Measurements from ENCODE around the gene NPAP1.

Gene NPAP1

DNA sequence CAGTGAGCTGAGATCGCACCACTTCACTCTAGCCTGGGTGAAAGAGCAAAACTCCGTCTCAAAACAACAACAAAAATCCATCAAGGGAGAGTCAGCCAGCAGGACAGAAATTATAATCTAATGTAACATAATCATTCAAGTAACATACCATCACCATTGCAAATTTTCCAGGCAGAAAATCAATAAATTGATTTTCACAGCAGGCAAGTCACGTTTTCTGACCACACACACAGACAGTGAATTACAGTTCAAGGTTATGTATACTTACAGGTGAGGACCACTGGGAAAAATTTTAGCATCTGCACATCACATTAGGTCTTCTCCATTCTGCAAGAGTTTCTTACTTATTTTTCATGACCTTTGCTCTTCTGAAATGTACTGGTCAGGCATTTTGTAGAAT is 29.9 kb upstream of the NPAP1 start:
- H2BK12ac ChIP-seq (ENCODE audit: low read length), result no peak overlapping the region
- no peak overlapping the region for H3K9ac ChIP-seq (ENCODE audit: low read length)
- H3K27ac ChIP-seq (ENCODE audit: low read depth, low read length), result no peak overlapping the region
- H3K9me3 ChIP-seq (ENCODE audit: insufficient read depth, low read depth, low read length), result peaks cover 6% of the 10 kb centered on the region
- no peak overlapping the region for H2AFZ ChIP-seq (ENCODE audit: insufficient read depth, low read length, poor library complexity)
- no peaks in the 10 kb centered on the region for H3K36me3 ChIP-seq (ENCODE audit: control insufficient read depth in 1 of 2, insufficient read depth in 2 of 2, low read length in 2 of 2)
- no peaks in the 10 kb centered on the region for H3K79me1 ChIP-seq (ENCODE audit: low read length)
- no peak overlapping the region for H4K12ac ChIP-seq (ENCODE audit: low read depth, low read length)
- no peak overlapping the region for H3K4me3 ChIP-seq (ENCODE audit: low read depth, low read length)
- no peak overlapping the region for H2BK120ac ChIP-seq (ENCODE audit: insufficient read depth, low read length, poor library complexity)
- no peaks in the 10 kb centered on the region for H3K27me3 ChIP-seq (ENCODE audit: insufficient read depth, low read length)
- H3K79me2 ChIP-seq (ENCODE audit: control insufficient read depth, insufficient read depth, low read length, poor library complexity), result no peaks in the 10 kb centered on the region
- no peak overlapping the region for H4K8ac ChIP-seq (ENCODE audit: low read depth, low read length)
- H3K4me2 ChIP-seq (ENCODE audit: low read length), result no peak overlapping the region
- no peaks in the 10 kb centered on the region for H3K4me1 ChIP-seq (ENCODE audit: control insufficient read depth in 1 of 2, insufficient read depth in 2 of 2, low read length in 2 of 2)
- H4K91ac ChIP-seq (ENCODE audit: low read depth, low read length), result no peak overlapping the region
- H3K14ac ChIP-seq (ENCODE audit: low read length), result no peak overlapping the region
- no peak overlapping the region for H3K4ac ChIP-seq (ENCODE audit: low read depth, low read length)
- no peak for DNase-seq
- H2AK5ac ChIP-seq (ENCODE audit: low read length), result no peak overlapping the region
- no peak overlapping the region for H2BK5ac ChIP-seq (ENCODE audit: low read depth, low read length, poor library complexity)
- WGBS (ENCODE audit: extremely low coverage, insufficient coverage, insufficient read length), result no CpG with 5 or more reads among the region's 3 CpGs
- H3K18ac ChIP-seq (ENCODE audit: low read length), result no peak overlapping the region
- H3K23ac ChIP-seq (ENCODE audit: low read length), result no peak overlapping the region

DNA sequence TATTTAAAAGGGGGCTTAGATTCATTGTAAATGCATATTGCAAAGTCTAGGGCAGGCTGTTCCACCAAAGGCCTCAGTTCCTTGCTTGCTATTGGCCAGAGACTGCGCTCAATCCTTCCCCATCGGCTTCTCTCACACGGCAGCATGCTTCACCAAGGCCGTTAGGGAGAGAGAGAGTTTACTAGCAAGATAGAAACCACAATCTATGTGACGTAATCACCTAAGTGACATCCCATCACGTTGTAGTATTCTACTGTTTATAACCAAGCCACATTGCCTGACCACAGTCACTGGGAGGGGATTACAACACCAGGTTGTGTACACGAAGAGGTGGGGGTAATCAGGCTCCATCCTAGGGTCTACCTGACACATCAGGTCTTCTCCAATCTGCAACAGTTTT is 16.0 kb upstream of the NPAP1 start:
- Histone ChIP-seq H3K4me1 (ENCODE audit: control insufficient read depth in 1 of 2, insufficient read depth in 2 of 2, low read length in 2 of 2) (no peaks in the 10 kb centered on the region), H2BK5ac (ENCODE audit: low read depth, low read length, poor library complexity) (no peak overlapping the region), H3K23ac (ENCODE audit: low read length) (no peak overlapping the region), H3K27ac (ENCODE audit: low read depth, low read length) (no peak overlapping the region), H3K27me3 (ENCODE audit: insufficient read depth, low read length) (no peaks in the 10 kb centered on the region), H3K9me3 (ENCODE audit: insufficient read depth, low read depth, low read length) (peaks cover 3% of the 10 kb centered on the region), H3K4me2 (ENCODE audit: low read length) (no peak overlapping the region), H2AK5ac (ENCODE audit: low read length) (no peak overlapping the region), H2BK12ac (ENCODE audit: low read length) (no peak overlapping the region), H3K4ac (ENCODE audit: low read depth, low read length) (no peak overlapping the region), H3K79me1 (ENCODE audit: low read length) (no peaks in the 10 kb centered on the region), H2AFZ (ENCODE audit: insufficient read depth, low read length, poor library complexity) (no peak overlapping the region), H3K4me3 (ENCODE audit: low read depth, low read length) (no peak overlapping the region), H3K79me2 (ENCODE audit: control insufficient read depth, insufficient read depth, low read length, poor library complexity) (no peaks in the 10 kb centered on the region), H3K14ac (ENCODE audit: low read length) (no peak overlapping the region), H3K18ac (ENCODE audit: low read length) (no peak overlapping the region), H4K8ac (ENCODE audit: low read depth, low read length) (no peak overlapping the region), H2BK120ac (ENCODE audit: insufficient read depth, low read length, poor library complexity) (no peak overlapping the region), H3K9ac (ENCODE audit: low read length) (no peak overlapping the region), H4K91ac (ENCODE audit: low read depth, low read length) (no peak overlapping the region), H4K12ac (ENCODE audit: low read depth, low read length) (no peak overlapping the region), H3K36me3 (ENCODE audit: control insufficient read depth in 1 of 2, insufficient read depth in 2 of 2, low read length in 2 of 2) (no peaks in the 10 kb centered on the region)
- no CpG with 5 or more reads among the region's 7 CpGs for WGBS (ENCODE audit: extremely low coverage, insufficient coverage, insufficient read length)
- DNase-seq, result no peak

DNA sequence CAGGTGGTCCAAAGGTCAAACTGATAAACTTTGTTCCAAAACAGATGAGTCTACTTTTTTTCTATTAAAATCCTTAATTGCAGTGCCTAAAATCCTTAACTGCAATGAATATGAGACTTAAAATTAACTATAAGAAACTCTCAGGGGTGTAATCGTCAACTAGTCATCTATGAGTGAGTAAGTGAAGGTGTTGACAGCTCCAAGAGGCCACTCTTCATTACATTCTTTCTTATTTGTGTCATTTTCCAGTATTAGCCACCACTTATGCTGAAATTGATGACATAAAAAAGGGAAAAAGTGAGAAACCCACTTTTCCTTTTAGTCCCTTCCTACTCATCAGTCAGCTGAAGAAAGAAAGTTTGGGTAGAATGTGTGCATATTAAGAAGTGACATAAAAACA is 12.6 kb upstream of the NPAP1 start:
- H2BK5ac ChIP-seq (ENCODE audit: low read depth, low read length, poor library complexity), result no peak overlapping the region
- WGBS (ENCODE audit: extremely low coverage, insufficient coverage, insufficient read length), result no CpG with 5 or more reads among the region's 1 CpG
- H2AK5ac ChIP-seq (ENCODE audit: low read length), result no peak overlapping the region
- no peak overlapping the region for H2AFZ ChIP-seq (ENCODE audit: insufficient read depth, low read length, poor library complexity)
- no peak for DNase-seq
- H3K18ac ChIP-seq (ENCODE audit: low read length), result no peak overlapping the region
- H3K4me2 ChIP-seq (ENCODE audit: low read length), result no peak overlapping the region
- no peak overlapping the region for H4K91ac ChIP-seq (ENCODE audit: low read depth, low read length)
- H3K79me1 ChIP-seq (ENCODE audit: low read length), result no peaks in the 10 kb centered on the region
- H4K8ac ChIP-seq (ENCODE audit: low read depth, low read length), result no peak overlapping the region
- H2BK120ac ChIP-seq (ENCODE audit: insufficient read depth, low read length, poor library complexity), result no peak overlapping the region
- H3K27ac ChIP-seq (ENCODE audit: low read depth, low read length), result no peak overlapping the region
- peaks cover 2% of the 10 kb centered on the region for H3K9me3 ChIP-seq (ENCODE audit: insufficient read depth, low read depth, low read length)
- H3K4me1 ChIP-seq (ENCODE audit: control insufficient read depth in 1 of 2, insufficient read depth in 2 of 2, low read length in 2 of 2), result no peaks in the 10 kb centered on the region
- no peak overlapping the region for H3K14ac ChIP-seq (ENCODE audit: low read length)
- no peak overlapping the region for H3K4ac ChIP-seq (ENCODE audit: low read depth, low read length)
- H3K9ac ChIP-seq (ENCODE audit: low read length), result no peak overlapping the region
- no peaks in the 10 kb centered on the region for H3K79me2 ChIP-seq (ENCODE audit: control insufficient read depth, insufficient read depth, low read length, poor library complexity)
- no peaks in the 10 kb centered on the region for H3K36me3 ChIP-seq (ENCODE audit: control insufficient read depth in 1 of 2, insufficient read depth in 2 of 2, low read length in 2 of 2)
- H3K23ac ChIP-seq (ENCODE audit: low read length), result no peak overlapping the region
- no peak overlapping the region for H2BK12ac ChIP-seq (ENCODE audit: low read length)
- H3K4me3 ChIP-seq (ENCODE audit: low read depth, low read length), result no peak overlapping the region
- H3K27me3 ChIP-seq (ENCODE audit: insufficient read depth, low read length), result no peaks in the 10 kb centered on the region
- H4K12ac ChIP-seq (ENCODE audit: low read depth, low read length), result no peak overlapping the region

DNA sequence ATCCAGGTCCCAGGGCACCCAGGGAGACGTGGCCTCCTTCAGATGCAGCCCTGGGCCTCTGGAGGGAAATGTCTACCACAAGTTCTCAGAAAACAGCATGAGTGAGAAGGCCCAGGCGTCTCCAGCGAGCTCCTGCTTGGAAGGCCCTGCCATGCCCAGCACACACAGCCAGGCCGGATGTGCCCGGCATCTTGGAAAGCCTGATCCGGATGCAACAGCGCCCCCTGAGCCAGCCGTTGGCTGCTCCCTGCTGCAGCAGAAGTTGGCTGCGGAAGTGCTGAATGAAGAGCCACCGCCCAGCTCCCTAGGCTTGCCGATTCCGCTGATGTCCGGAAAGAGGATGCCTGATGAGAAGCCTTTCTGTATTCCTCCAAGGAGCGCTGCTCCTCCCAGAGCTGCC is 856 bp downstream of the NPAP1 start:
- Histone ChIP-seq H2BK120ac (ENCODE audit: insufficient read depth, low read length, poor library complexity) (no peak overlapping the region), H3K9me3 (ENCODE audit: insufficient read depth, low read depth, low read length) (peaks cover 15% of the 10 kb centered on the region), H3K4me3 (ENCODE audit: low read depth, low read length) (no peak overlapping the region), H2BK5ac (ENCODE audit: low read depth, low read length, poor library complexity) (no peak overlapping the region), H3K4me2 (ENCODE audit: low read length) (no peak overlapping the region), H3K27me3 (ENCODE audit: insufficient read depth, low read length) (no peaks in the 10 kb centered on the region), H3K36me3 (ENCODE audit: control insufficient read depth in 1 of 2, insufficient read depth in 2 of 2, low read length in 2 of 2) (no peaks in the 10 kb centered on the region), H2BK12ac (ENCODE audit: low read length) (no peak overlapping the region), H3K9ac (ENCODE audit: low read length) (no peak overlapping the region), H3K23ac (ENCODE audit: low read length) (no peak overlapping the region), H3K4ac (ENCODE audit: low read depth, low read length) (no peak overlapping the region), H3K79me2 (ENCODE audit: control insufficient read depth, insufficient read depth, low read length, poor library complexity) (no peaks in the 10 kb centered on the region), H4K12ac (ENCODE audit: low read depth, low read length) (no peak overlapping the region), H3K27ac (ENCODE audit: low read depth, low read length) (no peak overlapping the region), H2AK5ac (ENCODE audit: low read length) (no peak overlapping the region), H3K79me1 (ENCODE audit: low read length) (no peaks in the 10 kb centered on the region), H3K4me1 (ENCODE audit: control insufficient read depth in 1 of 2, insufficient read depth in 2 of 2, low read length in 2 of 2) (no peaks in the 10 kb centered on the region), H3K14ac (ENCODE audit: low read length) (no peak overlapping the region), H4K8ac (ENCODE audit: low read depth, low read length) (no peak overlapping the region), H4K91ac (ENCODE audit: low read depth, low read length) (no peak overlapping the region), H3K18ac (ENCODE audit: low read length) (no peak overlapping the region), H2AFZ (ENCODE audit: insufficient read depth, low read length, poor library complexity) (no peak overlapping the region)
- WGBS (ENCODE audit: extremely low coverage, insufficient coverage, insufficient read length), result no CpG with 5 or more reads among the region's 14 CpGs
- DNase-seq, result no peak

Measured in trophoblast cell (in vitro differentiated cells and primary cell).